ENCODE data around the gene C9orf72. TPM values are rescaled to one million over a fixed set of nuclear protein-coding genes. Genes with fewer than 3 reads are reported as not detected.

C9orf72 gene
- total RNA-seq, 2 donors from 2014 or later = 19.4 to 26.4 TPM

DNA sequence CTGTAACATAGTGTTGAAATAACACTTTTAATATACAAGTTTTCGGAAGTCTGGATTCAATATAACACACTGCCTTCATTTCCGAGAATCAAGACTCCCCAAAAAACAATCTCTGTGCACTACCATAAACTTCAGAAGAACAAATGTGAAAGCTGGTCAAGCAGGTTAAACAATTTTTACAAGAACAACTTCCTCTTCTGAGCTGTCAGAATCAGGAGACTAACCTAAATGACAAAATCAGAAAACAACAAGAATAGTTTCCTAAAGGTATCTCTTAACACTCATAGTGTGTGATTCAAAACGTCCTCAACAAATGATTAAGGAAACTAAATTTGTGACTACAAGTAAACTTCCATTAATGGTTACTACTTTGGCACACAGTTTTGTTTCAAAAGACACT lies 11.6 kb downstream of the C9orf72 start:
- no peaks in the 10 kb centered on the region for H3K9me3 Mint-ChIP-seq
- no peak overlapping the region for H3K27ac ChIP-seq (ENCODE audit: low read depth, low read length)
- no peak overlapping the region for H3K4me3 Mint-ChIP-seq
- TF ChIP-seq, protein P1, sequence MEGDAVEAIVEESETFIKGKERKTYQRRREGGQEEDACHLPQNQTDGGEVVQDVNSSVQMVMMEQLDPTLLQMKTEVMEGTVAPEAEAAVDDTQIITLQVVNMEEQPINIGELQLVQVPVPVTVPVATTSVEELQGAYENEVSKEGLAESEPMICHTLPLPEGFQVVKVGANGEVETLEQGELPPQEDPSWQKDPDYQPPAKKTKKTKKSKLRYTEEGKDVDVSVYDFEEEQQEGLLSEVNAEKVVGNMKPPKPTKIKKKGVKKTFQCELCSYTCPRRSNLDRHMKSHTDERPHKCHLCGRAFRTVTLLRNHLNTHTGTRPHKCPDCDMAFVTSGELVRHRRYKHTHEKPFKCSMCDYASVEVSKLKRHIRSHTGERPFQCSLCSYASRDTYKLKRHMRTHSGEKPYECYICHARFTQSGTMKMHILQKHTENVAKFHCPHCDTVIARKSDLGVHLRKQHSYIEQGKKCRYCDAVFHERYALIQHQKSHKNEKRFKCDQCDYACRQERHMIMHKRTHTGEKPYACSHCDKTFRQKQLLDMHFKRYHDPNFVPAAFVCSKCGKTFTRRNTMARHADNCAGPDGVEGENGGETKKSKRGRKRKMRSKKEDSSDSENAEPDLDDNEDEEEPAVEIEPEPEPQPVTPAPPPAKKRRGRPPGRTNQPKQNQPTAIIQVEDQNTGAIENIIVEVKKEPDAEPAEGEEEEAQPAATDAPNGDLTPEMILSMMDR (conservative IDR thresholded peaks at IDR 0.05) = no peak
- DNase-seq = no peak
- H3K9ac ChIP-seq (ENCODE audit: extremely low read depth, low read length, poor library complexity, severe bottlenecking) = no peak overlapping the region
- H3K36me3 Mint-ChIP-seq (ENCODE audit: low read depth) = peaks cover 7% of the 10 kb centered on the region
- H3K27ac Mint-ChIP-seq = no peak overlapping the region
- H3K27me3 ChIP-seq (ENCODE audit: control insufficient read depth, insufficient read depth, low read length, poor library complexity, severe bottlenecking) = no peaks in the 10 kb centered on the region
- H3K4me1 Mint-ChIP-seq = no peaks in the 10 kb centered on the region
- H3K9me3 ChIP-seq (ENCODE audit: control insufficient read depth, low read length) = no peaks in the 10 kb centered on the region
- peaks cover 79% of the 10 kb centered on the region for H3K36me3 ChIP-seq (ENCODE audit: control insufficient read depth, insufficient read depth, low read length)
- H3K4me1 ChIP-seq (ENCODE audit: control insufficient read depth, insufficient read depth, low read length) = peaks cover 2% of the 10 kb centered on the region
- 89 to 96% methylated on average over 3 of the region's 3 CpGs for WGBS, 2 experiments (ENCODE audit: insufficient coverage in 1 of 2, insufficient read length in 1 of 2)
- H3K4me3 ChIP-seq (ENCODE audit: low read length) = no peak overlapping the region
- no peaks in the 10 kb centered on the region for H3K27me3 Mint-ChIP-seq (ENCODE audit: insufficient read depth)

DNA sequence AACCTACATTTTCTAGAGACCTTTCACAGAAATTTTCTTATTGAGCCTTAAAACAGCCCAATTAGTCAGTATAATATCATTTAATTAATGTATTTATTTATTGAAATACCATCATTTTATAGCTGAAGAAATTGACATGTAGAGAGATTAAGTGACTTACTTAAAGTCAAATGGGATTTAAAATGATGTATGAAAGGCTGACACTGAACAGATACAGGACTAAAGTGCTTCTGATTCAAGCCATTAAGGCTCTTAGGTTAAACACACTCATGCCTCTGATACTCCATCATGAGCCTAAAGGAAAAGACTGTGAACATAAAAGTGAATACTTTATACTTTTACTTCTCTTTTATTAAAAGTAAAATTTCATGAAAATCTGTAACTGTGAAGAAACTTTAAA lies 12.8 kb downstream of the C9orf72 start:
- H3K9ac ChIP-seq (ENCODE audit: extremely low read depth, low read length, poor library complexity, severe bottlenecking) = no peak overlapping the region
- H3K36me3 Mint-ChIP-seq (ENCODE audit: low read depth) = peaks cover 8% of the 10 kb centered on the region
- H3K27me3 ChIP-seq (ENCODE audit: control insufficient read depth, insufficient read depth, low read length, poor library complexity, severe bottlenecking) = no peaks in the 10 kb centered on the region
- no peaks in the 10 kb centered on the region for H3K9me3 ChIP-seq (ENCODE audit: control insufficient read depth, low read length)
- H3K36me3 ChIP-seq (ENCODE audit: control insufficient read depth, insufficient read depth, low read length) = peaks cover 76% of the 10 kb centered on the region
- H3K4me1 ChIP-seq (ENCODE audit: control insufficient read depth, insufficient read depth, low read length) = no peaks in the 10 kb centered on the region
- no peak overlapping the region for H3K27ac ChIP-seq (ENCODE audit: low read depth, low read length)
- no peaks in the 10 kb centered on the region for H3K4me1 Mint-ChIP-seq
- no peak overlapping the region for H3K4me3 Mint-ChIP-seq
- TF ChIP-seq, protein P1 (conservative IDR thresholded peaks at IDR 0.05) = no peak
- H3K4me3 ChIP-seq (ENCODE audit: low read length) = no peak overlapping the region
- no peaks in the 10 kb centered on the region for H3K27me3 Mint-ChIP-seq (ENCODE audit: insufficient read depth)
- no peak for DNase-seq
- no peak overlapping the region for H3K27ac Mint-ChIP-seq
- no peaks in the 10 kb centered on the region for H3K9me3 Mint-ChIP-seq

DNA sequence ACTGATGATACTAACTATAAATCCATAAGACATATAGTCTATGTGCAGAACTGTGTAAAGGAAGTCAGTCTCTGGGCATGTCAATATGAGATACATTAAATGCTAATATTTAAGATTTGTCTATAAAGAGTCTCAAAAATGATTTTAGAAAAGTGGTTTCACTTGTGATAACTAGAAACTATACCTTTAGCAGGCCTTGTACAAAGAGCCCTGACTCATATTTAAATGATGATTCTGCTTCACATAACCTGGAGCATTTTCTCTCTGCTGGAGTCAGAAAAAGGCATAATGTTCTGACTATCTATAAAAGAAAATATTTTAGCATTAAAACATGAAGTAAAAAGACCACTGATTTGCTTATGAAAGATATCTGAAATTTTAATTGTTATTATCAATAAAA lies 15.0 kb downstream of the C9orf72 start:
- H3K4me1 Mint-ChIP-seq = no peaks in the 10 kb centered on the region
- TF ChIP-seq, protein P1 (conservative IDR thresholded peaks at IDR 0.05) = no peak
- no peak overlapping the region for H3K9ac ChIP-seq (ENCODE audit: extremely low read depth, low read length, poor library complexity, severe bottlenecking)

More for the DNA sequence above, 15.0 kb downstream of the C9orf72 start:
- Histone ChIP-seq H3K27me3 (ENCODE audit: control insufficient read depth, insufficient read depth, low read length, poor library complexity, severe bottlenecking) (no peaks in the 10 kb centered on the region), H3K9me3 (ENCODE audit: control insufficient read depth, low read length) (no peaks in the 10 kb centered on the region), H3K4me1 (ENCODE audit: control insufficient read depth, insufficient read depth, low read length) (no peaks in the 10 kb centered on the region), H3K27ac (ENCODE audit: low read depth, low read length) (no peak overlapping the region), H3K4me3 (ENCODE audit: low read length) (no peak overlapping the region), H3K36me3 (ENCODE audit: control insufficient read depth, insufficient read depth, low read length) (peaks cover 83% of the 10 kb centered on the region)
- Mint-ChIP-seq H3K9me3 (no peaks in the 10 kb centered on the region), H3K27me3 (ENCODE audit: insufficient read depth) (no peaks in the 10 kb centered on the region), H3K4me3 (no peak overlapping the region), H3K36me3 (ENCODE audit: low read depth) (peaks cover 27% of the 10 kb centered on the region), H3K27ac (no peak overlapping the region)
- no peak for DNase-seq
